Panc1 (cell line): Measurements from ENCODE around the gene MATN1. TPM values are rescaled to one million over a fixed set of nuclear protein-coding genes. Genes with fewer than 3 reads are reported as not detected.

Source experiments
- ATAC-seq: fragments of 200-7000 bp; cut with Tn5 transposase; 2 replicates; pipeline ENCODE4 v1.9.1; 2020; ENCODE audit warnings: mild to moderate bottlenecking, moderate library complexity
- BruUV-seq: library from RNA; stranded (reverse); fragments of 400-500 nt; replicated peaks from 2 replicates; lab custom pipeline; 2021; lab: Mats Ljungman, UMichigan
- CTCF ChIA-PET: fragments of 300-600 bp; sonication (Branson Sonifier 250); formaldehyde crosslinking; loops from one replicate; lab custom pipeline; 2022; ENCODE audit warnings: antibody characterized with exemption; lab: Charles Lee
- POLR2A ChIA-PET: fragments of 300-600 bp; sonication (Branson Sonifier 250); formaldehyde crosslinking; loops from one replicate; lab custom pipeline; 2022; ENCODE audit warnings: antibody characterized with exemption; lab: Charles Lee
- DNase-seq: peaks from one replicate; pipeline ENCODE4 v3.0.0-alpha.2; 2010; ENCODE audit warnings: low read depth, low spot score
- H3K27ac ChIP-seq: 2 replicates; pipeline ENCODE4 v1.5.1; 2011; ENCODE audit warnings: mild to moderate bottlenecking, low read length, inconsistent platforms
- H3K27me3 ChIP-seq: fragments of 200-500 bp; sonication (Bioruptor generic); 2 replicates; pipeline ENCODE4 v1.6.0; 2014; ENCODE audit warnings: low read length, inconsistent platforms; ENCODE audit not compliant: control insufficient read depth, insufficient read depth
- H3K36me3 ChIP-seq: fragments of 200-500 bp; sonication (Bioruptor generic); 2 replicates; pipeline ENCODE4 v1.5.1; 2014; ENCODE audit warnings: inconsistent platforms, mild to moderate bottlenecking, low read length, moderate library complexity; ENCODE audit not compliant: control insufficient read depth, insufficient read depth
- H3K4me1 ChIP-seq: 2 replicates; pipeline ENCODE4 v1.5.1; 2011; ENCODE audit warnings: inconsistent platforms, mild to moderate bottlenecking, low read length, moderate library complexity; ENCODE audit not compliant: control insufficient read depth, insufficient read depth
- H3K4me3 ChIP-seq, 2 experiments: 2 replicates each; pipeline ENCODE4 v1.5.1; 2011 to 2012; ENCODE audit warnings: low read depth in 2 of 2, low read length in 2 of 2, mild to moderate bottlenecking in 2 of 2, inconsistent platforms in 1 of 2, moderate library complexity in 1 of 2
- H3K9me3 ChIP-seq: fragments of 200-500 bp; sonication (Bioruptor generic); 2 replicates; pipeline ENCODE4 v1.5.1; 2014; ENCODE audit warnings: low read depth, mild to moderate bottlenecking, inconsistent platforms, low read length, moderate library complexity; ENCODE audit not compliant: control insufficient read depth, insufficient read depth
- POLR2AphosphoS5 ChIP-seq: IDR thresholded peaks from 2 replicates; pipeline ENCODE4 v1.6.1; 2012; ENCODE audit warnings: mild to moderate bottlenecking, low read depth, low read length, moderate library complexity
- SIN3A ChIP-seq: IDR thresholded peaks from 2 replicates; pipeline ENCODE4 v1.6.1; 2012; ENCODE audit warnings: low read depth, mild to moderate bottlenecking, low read length, moderate library complexity, borderline replicate concordance; ENCODE audit not compliant: insufficient read depth
- TCF7L2 ChIP-seq: IDR thresholded peaks from 2 replicates; pipeline ENCODE4 v1.6.1; 2011; ENCODE audit warnings: mild to moderate bottlenecking, low read depth, low read length, inconsistent platforms
- in situ Hi-C: cut with HindIII; loops from 2 replicates; pipeline ENCODE4 v1.10.0; 2016; ENCODE audit warnings: low sequenced_read_pairs, low pct_unique_long_range_greater_than_20kb
- intact Hi-C: fragments of 100-400 bp; cut with micrococcal nuclease; formaldehyde crosslinking; loops from one replicate; pipeline ENCODE4 v1.10.0; 2022; ENCODE audit not compliant: unreplicated experiment
- total RNA-seq: library from RNA; stranded (reverse); gene quantifications from one replicate; pipeline ENCODE4 v1.2.1, GENCODE V29; 2021; ENCODE audit not compliant: unreplicated experiment
- TF ChIP-seq, protein P1 (sequence below): fragments of 450-650 bp; IDR thresholded peaks from 2 replicates; pipeline ENCODE4 v1.5.1; 2017; ENCODE audit warnings: mild to moderate bottlenecking
- TF ChIP-seq, protein P2 (sequence below), 2 experiments: IDR thresholded peaks; 2 replicates each; pipeline ENCODE4 v1.6.1; 2011 to 2012; ENCODE audit warnings: low read depth in 2 of 2, control low read depth in 1 of 2, low read length in 1 of 2, mild to moderate bottlenecking in 1 of 2, moderate library complexity in 1 of 2; ENCODE audit not compliant: insufficient read depth in 1 of 2

Gene MATN1
- total RNA-seq, 1 experiment from 2014 or later: 0.59 TPM

DNA sequence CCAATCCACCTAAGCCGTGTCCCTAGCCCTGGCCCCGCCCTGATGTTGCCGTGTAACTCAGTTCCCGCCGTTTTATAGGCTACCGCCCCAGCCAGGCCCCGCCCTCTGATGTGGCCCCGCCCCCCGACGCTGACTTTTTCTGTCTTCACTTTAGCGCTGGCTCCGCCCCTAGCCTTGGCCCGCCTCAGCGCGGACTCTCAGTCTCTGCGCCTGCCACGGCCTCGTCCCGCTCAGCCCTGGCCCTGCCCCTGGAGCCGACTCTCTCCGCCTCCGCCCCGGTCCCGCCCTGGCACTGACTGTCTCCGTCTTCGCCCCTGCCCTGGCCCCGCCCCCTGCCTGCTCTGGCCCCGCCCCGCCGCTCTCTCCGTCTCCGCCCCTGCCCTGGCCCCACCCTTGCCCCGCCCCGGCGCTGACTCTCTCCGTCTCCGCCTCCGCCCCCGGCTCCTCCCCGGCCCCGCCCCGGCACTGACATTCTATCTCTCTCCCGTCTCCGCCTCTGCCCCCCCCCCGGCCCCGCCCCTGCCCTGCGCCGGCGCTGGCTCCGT is 5.2 kb downstream of the MATN1 start:
- Histone ChIP-seq H3K27ac (no peak overlapping the region), H3K27me3 (no peaks in the 10 kb centered on the region), H3K9me3 (no peaks in the 10 kb centered on the region), H3K36me3 (no peaks in the 10 kb centered on the region), H3K4me3 (peak overlapping the region; percentile 49 to 69), H3K4me1 (peaks cover 7% of the 10 kb centered on the region; the same call in 1 of the 2 replicates)
- in situ Hi-C loops: no loop called here
- intact Hi-C loops: no loop called here
- TF ChIP-seq TCF7L2 (no peak), SIN3A (no peak), POLR2AphosphoS5 (no peak)
- TF ChIP-seq, protein P1, sequence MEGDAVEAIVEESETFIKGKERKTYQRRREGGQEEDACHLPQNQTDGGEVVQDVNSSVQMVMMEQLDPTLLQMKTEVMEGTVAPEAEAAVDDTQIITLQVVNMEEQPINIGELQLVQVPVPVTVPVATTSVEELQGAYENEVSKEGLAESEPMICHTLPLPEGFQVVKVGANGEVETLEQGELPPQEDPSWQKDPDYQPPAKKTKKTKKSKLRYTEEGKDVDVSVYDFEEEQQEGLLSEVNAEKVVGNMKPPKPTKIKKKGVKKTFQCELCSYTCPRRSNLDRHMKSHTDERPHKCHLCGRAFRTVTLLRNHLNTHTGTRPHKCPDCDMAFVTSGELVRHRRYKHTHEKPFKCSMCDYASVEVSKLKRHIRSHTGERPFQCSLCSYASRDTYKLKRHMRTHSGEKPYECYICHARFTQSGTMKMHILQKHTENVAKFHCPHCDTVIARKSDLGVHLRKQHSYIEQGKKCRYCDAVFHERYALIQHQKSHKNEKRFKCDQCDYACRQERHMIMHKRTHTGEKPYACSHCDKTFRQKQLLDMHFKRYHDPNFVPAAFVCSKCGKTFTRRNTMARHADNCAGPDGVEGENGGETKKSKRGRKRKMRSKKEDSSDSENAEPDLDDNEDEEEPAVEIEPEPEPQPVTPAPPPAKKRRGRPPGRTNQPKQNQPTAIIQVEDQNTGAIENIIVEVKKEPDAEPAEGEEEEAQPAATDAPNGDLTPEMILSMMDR: no peak
- TF ChIP-seq, protein P2, sequence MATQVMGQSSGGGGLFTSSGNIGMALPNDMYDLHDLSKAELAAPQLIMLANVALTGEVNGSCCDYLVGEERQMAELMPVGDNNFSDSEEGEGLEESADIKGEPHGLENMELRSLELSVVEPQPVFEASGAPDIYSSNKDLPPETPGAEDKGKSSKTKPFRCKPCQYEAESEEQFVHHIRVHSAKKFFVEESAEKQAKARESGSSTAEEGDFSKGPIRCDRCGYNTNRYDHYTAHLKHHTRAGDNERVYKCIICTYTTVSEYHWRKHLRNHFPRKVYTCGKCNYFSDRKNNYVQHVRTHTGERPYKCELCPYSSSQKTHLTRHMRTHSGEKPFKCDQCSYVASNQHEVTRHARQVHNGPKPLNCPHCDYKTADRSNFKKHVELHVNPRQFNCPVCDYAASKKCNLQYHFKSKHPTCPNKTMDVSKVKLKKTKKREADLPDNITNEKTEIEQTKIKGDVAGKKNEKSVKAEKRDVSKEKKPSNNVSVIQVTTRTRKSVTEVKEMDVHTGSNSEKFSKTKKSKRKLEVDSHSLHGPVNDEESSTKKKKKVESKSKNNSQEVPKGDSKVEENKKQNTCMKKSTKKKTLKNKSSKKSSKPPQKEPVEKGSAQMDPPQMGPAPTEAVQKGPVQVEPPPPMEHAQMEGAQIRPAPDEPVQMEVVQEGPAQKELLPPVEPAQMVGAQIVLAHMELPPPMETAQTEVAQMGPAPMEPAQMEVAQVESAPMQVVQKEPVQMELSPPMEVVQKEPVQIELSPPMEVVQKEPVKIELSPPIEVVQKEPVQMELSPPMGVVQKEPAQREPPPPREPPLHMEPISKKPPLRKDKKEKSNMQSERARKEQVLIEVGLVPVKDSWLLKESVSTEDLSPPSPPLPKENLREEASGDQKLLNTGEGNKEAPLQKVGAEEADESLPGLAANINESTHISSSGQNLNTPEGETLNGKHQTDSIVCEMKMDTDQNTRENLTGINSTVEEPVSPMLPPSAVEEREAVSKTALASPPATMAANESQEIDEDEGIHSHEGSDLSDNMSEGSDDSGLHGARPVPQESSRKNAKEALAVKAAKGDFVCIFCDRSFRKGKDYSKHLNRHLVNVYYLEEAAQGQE (IDR thresholded peaks at IDR 0.05; ENCODE audit: insufficient read depth in 1 of 2, low read depth in 2 of 2, low read length in 1 of 2): no peak
- ATAC-seq (peak; percentile 93), DNase-seq (peak; percentile 86)
- no TSS peak for BruUV-seq
- CTCF ChIA-PET: interaction anchor here (0.5 to 3.7 kb wide), 10 partner anchors 10 to 407 kb away, joined by 3 to 74 read pairs (median 4); no protein-coding TSS in a partner anchor
- POLR2A ChIA-PET: interaction anchor here (0.6 to 1.2 kb wide), 5 partner anchors 9 to 243 kb away, joined by 3 to 10 read pairs (median 5); no protein-coding TSS in a partner anchor

DNA sequence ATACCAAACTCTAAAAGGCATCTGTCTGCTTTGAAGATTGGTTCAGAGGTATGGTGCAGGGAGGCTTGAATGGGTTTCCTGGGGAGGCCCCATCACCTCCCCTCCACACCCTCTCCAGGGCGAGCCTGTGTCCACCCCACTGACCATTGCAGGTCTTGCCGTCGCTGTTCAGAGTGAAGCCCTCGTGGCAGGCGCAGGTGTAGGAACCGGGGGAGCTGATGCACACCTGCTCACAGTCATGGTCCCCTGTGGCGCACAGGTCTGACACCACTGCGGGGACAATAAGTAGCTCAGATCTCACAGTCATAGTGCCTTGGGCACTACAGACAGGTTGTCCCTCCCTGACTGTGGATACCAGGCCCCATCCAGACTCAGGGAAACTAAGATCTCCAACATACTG is 6.7 kb downstream of the MATN1 start:
- DNase-seq: no peak
- no TSS peak for BruUV-seq
- in situ Hi-C loops (no loop called here), intact Hi-C loops (no loop called here)
- Histone ChIP-seq H3K36me3 (no peaks in the 10 kb centered on the region), H3K27ac (no peak overlapping the region), H3K4me3 (no peak overlapping the region), H3K4me1 (peaks cover 7% of the 10 kb centered on the region; the same call in 1 of the 2 replicates), H3K9me3 (no peaks in the 10 kb centered on the region), H3K27me3 (no peaks in the 10 kb centered on the region)
- TF ChIP-seq SIN3A (no peak), TCF7L2 (no peak), POLR2AphosphoS5 (no peak)
- TF ChIP-seq, protein P2 (IDR thresholded peaks at IDR 0.05; ENCODE audit: insufficient read depth in 1 of 2, low read depth in 2 of 2, low read length in 1 of 2): no peak
- TF ChIP-seq, protein P1: no peak
- no peak for ATAC-seq
- CTCF ChIA-PET: no interaction called here
- POLR2A ChIA-PET: no interaction called here
